Skeletal muscle cell (primary cell): ENCODE data around the gene MDC1.

ENCODE experiments used
- DNase-seq: peaks from one replicate; pipeline ENCODE4 v3.0.0-alpha.2; 2010; ENCODE audit warnings: low read depth
- H3K4me3 ChIP-seq: 2 replicates; pipeline ENCODE4 v1.5.1; 2011; ENCODE audit warnings: low read depth, mild to moderate bottlenecking, control low read depth, low read length, moderate library complexity

MDC1 gene

DNA sequence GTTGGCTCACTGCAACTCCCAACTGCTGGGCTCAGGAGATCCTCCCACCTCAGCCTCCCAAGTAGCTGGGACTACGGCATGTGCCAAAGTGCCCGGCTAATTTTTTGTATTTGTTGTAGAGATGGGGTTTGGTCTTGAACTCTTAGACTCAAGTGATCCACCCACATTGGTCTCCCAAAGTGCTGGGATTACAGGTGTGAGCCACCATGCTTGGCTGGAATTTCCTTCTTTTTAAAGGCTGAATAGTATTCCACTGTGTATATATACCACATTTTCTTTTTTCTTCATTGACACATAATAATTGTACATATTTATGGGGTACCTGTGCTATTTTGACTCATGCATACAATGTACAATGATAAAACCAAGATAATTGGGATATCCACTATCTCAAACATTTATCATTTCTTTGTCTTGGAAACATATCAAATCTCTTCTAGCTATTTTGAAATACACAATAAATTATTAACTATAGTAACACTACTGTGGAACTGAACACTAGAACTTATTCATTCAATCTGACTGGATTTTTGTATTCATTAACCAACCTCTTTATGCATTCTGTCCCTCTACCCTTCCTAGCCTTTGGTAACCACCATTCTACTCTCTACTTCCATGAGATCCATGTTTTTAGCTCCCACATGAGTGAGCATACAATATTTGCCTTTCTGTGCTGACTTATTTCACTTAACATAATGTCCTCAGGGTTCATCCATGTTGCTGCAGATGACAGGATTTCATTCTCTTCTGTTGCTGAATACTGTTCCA lies 7.8 kb downstream of the MDC1 start:
- H3K4me3 ChIP-seq: no peak overlapping the region
- DNase-seq: no peak

DNA sequence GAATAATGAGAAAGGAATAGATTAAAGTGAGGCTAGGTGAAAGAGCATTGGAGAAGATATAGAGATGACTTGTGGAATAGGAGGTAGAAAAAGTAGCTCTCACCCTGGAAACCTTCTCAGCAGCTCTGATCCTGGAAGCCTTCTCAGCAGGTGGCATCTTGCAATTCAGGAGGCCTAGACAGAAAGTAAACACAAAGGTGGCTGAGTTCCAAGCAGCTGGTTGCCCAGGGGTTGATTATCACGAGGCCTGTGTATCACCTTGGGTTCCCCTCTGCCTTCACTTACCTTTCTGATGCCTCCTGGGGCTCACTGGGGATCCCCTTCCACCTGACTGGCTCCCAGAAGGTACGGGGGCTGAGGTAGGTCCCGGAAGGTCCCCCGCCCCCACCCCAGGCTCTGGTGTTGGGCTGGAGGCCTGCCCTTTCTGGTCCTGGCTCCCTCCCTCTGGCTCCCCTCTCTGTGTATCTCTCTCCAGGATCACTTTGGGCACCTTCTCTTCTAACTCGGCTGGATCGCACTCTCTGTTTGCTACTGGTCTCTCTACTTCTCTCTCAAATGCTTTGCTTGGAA lies 9.7 kb downstream of the MDC1 start:
- DNase-seq: no peak
- no peak overlapping the region for H3K4me3 ChIP-seq

DNA sequence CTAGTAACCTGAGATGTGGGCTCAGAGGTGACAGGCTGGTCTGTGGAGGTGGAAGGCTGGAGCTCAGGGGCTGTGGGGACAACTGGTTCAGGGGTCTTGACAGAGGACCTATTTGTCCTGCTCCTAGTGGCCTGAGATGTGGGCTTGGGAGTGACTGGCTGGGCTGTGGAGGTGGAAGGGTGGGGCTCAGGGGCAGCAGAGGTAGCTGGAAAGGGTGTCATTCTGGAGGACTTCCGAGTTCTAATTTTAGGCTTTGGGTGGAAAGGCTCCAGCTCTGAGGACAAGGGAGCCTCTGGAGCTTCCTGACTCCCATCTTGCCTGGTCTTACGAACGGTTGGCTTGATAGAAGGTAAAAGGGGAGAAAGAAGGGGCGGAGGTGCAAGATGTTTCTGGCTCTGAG lies 11.5 kb downstream of the MDC1 start:
- no peak overlapping the region for H3K4me3 ChIP-seq
- no peak for DNase-seq

DNA sequence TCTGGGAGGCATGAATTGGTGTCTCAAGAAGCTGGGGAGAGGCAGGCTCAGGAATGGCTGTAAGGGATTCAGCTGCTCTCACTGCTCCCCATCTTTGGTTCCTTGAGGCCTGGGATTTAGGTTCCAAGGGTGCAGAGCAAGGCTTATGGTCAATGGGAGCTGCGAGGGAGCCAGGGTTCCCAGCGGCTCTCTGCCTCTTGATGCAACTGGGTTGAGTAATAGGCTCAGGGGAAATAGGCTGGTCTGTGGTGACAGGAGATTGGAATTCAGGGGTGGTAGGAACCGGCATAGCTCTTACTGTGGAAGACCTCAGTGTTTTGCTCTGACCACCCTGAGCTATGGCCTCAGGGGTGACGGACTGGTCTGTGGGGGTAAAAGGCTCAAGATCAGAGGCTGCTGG lies 13.3 kb downstream of the MDC1 start:
- no peak for DNase-seq
- H3K4me3 ChIP-seq: no peak overlapping the region

DNA sequence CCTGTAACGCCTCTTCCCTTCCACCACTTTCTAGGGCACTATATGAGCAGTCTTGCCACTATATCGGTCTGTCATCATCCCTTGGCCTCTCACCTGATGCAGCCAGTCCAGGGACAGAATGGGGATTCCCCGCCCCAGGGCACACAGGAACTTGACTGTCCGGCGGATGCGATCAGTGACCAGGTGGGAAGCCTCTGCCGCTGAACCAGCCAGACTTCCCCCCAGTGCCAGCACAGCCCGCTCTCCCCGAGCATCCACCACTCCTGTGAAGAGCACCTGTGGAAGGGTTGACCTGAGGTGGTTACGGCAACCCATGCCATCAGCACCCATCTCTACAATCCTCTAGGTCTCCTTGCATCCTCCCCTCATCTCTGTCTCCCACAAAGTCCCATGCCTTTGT lies 14.1 kb downstream of the MDC1 start:
- DNase-seq: no peak
- no peak overlapping the region for H3K4me3 ChIP-seq

DNA sequence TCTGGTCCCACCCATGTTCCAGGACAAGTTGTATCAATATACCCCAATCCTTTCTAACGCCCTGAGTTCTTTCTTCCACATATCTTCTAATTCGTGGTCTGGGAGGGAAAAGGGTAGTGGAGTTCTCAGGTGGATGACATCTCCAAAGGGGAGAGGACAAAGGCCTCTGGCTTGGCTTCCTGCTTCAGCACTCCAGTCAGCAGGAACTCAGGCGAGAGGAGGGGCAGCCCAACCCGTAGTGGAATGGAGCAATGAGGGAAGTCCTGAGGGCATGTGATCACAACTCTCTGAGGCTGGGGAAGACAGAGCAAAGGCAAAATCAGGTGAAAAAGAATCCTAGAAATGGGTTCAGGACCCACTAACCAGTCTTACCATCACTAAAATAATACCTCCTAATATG lies 16.7 kb downstream of the MDC1 start:
- no peak for DNase-seq

DNA sequence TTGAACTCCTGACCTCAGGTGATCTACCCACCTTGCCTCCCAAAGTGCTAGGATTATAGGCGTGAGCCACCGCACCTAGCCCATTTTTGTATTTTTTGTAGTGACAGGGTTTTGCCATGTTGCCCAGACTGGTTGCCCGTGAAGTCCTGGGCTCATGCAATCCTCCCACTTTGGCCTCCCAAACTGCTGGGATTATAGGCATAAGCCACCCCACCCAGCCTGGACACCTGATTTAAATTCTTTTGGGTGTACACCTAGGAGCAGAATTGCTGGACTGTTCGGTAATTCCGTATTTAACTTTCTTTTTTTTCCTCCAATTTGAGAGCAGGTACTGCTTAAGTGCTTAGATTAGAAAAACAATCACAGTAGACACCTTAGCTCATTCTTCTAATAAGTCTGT lies 20.6 kb downstream of the MDC1 start:
- DNase-seq: no peak
- H3K4me3 ChIP-seq: no peak overlapping the region

More for the DNA sequence above, 16.7 kb downstream of the MDC1 start:
- no peak overlapping the region for H3K4me3 ChIP-seq

DNA sequence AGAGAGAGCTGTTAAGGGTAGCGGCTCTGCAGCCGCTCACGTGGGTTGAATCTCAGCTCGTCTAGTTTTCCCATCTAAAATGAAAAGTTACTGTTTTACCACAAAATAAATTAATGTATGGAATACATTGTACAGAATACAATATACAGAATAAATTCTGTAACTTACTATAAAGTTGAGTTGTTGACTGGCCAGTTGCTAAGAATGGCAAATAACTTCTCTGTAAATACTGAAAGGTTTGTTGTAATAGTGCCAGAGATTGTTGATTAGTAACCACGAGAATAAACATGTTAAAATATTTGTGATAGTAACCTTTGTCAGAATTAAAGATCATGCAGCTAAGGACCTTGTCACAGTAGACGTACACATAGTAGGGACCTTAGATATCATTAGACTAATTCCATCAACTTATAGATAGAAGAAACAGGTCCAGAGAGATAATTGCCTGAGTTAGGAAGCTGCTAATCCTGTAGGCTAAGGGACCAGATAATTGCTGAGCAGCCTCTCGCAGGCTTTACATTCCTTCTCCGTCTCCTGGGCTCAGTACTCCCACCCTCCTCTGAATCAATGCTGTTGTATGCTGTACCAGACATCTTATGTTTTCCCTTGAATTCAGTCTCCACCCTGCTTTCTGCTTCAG lies 25.8 kb downstream of the MDC1 start:
- peak overlapping the region; percentile 78 for H3K4me3 ChIP-seq
- no peak for DNase-seq

DNA sequence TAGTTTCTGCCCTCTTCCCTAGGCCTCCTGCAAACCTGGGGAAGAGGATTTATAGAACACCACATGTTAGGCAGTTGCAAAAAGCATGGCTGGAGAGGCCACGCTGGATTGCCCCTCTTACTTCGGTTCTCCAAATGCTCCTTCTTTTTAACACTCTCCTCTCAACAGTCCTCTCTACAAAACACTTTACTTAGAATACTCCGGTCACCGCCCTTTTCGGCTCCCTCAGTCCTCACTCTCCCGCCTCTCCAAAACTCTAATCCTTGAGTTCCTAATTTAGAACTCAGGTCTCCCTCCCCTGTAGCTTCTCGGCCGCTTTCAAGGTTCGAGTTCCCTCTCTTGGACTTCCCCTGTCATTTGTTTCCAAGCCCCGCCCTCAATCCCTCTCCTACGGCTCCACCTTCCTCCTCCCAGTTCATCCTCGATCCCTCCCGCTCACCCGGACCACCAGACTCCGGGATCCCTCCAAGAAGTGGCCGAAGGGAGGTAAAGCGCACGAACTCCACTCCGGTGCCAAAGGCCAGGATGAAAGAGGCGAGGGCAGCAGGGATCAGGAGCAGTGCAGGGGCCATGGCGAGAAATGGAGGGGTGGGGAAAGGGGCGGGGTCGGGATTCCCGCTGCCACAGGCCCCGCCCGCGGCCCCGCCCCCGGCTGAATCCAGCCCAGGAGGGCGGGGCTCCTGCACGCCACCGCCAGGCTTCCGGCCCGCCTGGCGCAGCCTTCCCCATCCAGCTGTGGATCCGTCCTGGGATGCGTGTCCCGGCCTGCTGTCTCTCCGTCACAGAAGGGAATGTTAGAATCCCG lies 26.5 kb downstream of the MDC1 start, which contains the start of gene NRM:
NRM (minus strand) TSS at position 582 of the 805 bp plus-strand sequence; CDS start at position 572, 10 bp downstream.
- peak; percentile 44 for DNase-seq

DNA sequence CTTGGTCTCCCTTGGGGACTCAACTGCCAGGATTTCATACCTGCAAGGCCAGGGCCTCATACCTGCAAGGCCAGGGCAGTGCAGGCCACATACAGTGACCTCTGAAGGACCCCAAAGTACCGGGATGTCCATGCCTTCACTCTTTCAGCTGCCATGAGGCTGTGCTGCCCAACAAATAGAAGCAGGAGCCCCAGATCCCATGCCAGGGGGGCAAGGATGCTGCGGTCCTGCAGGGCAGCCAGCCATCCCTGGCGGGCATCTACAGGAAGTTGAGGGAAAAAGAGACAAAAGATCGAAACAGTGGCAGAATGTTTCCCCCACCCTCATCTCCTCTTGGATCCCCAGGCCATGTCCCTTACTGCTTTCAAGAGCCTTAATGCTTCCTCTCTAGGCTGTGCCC lies 27.1 kb downstream of the MDC1 start:
- DNase-seq: no peak
- H3K4me3 ChIP-seq: peak overlapping the region; percentile 78

More for the DNA sequence above, 26.5 kb downstream of the MDC1 start, which contains the start of gene NRM:
- peak within 1 kb of the TSS; percentile 78 for H3K4me3 ChIP-seq

DNA sequence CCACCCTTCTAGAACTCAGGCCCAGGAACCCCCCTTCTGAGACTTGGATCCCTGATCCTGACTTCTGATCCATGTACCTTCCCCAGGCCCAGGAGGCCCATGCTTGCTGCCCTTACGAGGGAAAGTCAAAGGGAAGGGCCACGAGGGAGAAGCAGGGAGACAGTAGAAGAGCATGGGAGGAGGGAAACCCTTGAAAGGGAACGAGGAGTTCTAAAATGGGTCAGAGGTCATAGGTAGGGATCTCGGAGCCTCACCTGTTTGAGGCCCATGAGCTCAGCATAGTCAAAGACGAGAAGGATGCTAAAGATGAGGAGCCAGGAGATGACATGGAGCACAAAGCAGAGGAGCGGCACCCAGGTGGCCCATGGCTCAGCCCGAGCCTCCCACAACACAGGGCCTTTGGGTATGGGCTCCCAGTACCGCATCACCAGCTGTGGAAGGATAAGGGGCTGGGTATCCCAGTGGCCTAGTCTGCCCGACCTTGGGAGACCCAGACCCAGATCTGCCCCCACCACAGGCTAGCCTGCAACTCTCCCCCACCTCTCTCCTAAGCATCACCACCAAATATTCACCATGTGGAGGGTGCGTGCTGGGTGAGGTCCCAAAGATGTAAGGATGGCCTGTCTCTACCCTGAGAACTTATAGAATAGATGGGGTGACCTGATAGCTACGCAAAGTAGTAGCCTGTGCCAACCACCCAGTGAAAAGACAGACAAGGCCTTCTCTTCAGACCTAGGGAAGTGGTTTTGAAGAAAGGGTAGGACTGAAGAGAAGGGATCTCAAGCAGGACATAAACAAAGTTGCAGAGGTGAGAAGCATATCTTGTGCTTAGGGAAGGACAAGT lies 27.8 kb downstream of the MDC1 start:
- no peak overlapping the region for H3K4me3 ChIP-seq
- DNase-seq: no peak

DNA sequence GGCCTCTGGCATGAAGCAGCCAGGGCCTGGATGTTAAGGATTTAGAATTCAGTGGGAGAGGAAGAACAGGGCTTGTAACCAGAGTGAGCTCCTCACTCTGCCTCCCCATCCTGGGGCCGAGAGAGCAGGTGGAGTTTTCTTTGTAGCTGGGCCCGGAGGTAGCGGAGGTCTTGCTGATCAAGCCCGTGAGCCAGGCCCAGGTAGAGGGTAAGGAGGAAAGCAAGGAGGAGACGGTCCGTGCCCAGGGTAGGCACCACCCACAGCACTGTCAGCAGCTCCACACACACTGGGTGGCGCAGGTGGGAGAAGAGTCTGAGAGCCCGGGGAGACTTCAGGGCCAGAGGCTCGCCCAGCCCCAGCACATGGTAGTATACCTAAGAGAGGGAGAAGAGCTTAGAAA lies 28.5 kb downstream of the MDC1 start:
- peak overlapping the region; percentile 90 for H3K4me3 ChIP-seq
- no peak for DNase-seq

DNA sequence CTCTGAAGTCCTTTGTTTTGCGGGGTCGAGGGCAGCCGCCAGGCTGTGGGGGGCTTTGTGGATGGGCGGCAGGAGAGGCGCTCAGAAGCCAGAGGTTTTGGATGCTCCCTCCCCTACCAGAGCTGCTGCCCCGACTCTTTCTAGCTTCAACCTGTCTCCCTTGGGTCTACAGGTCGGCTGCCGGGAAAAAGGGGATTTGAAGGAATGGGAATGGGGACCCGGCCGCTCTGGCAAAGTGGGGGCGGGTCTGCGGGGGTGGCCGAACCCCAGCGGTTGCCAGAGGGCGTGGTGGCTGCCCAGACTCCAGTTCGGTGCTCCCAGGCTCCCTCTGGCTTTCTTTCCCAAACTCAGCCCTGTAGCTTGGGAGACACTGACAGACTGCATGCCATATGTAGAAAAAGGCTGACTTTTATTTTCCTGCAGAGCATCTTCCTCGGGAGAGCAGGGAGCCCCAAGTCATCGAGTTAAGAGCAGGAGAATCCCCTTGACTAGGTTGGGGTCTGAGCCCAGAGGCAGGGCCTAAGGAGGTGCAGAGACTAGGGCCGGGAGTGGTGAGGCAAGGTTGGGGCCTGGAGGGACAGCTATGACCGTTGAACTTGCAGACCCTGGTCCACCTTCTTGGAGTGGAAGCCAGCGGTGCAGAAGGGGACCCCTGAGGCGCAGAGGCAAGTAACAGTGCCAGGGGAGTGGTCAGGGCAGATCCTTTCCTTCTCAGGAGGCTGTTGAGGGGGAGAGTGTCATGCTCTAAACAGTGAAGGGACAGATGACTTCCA lies 29.2 kb downstream of the MDC1 start:
- no peak for DNase-seq
- peak overlapping the region; percentile 90 for H3K4me3 ChIP-seq

DNA sequence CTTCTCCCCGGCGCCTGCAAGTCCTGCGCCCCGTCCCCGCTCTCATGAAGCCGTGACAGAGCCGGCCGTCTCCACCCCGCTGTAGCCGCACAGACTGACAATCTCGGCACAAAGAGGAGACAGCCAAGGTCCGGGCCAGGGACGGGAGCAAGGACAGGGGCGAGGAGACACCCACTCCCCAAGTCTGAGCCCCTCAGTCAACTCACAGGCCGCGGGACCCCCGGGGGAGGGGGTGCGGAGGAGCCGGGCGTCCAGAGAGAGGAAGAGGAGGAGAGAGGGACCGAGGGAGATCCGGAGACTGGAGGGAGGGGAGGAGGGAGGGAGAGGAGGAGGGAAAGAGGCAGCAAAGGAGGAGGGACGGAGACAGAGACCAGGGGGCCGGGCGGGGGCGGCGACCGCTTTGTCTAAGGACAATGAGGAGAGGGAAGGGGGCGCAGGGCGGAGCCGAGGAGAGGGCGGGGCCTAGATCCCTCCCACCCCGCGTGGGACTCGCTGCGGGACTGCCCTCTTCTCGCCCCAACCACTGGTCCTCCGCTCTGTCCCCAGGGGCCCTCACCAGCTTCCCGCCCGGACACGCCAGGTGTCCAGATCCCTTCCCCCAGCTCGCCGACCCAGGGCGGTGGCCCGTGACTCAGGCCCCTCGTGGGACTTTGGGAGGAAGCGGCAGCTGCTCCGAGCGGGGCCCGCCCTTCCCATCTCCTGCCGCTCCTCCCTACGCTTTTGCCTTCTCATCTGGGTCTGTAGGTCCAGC lies 30.0 kb downstream of the MDC1 start:
- H3K4me3 ChIP-seq: peak overlapping the region; percentile 90
- peak; percentile 94 for DNase-seq

DNA sequence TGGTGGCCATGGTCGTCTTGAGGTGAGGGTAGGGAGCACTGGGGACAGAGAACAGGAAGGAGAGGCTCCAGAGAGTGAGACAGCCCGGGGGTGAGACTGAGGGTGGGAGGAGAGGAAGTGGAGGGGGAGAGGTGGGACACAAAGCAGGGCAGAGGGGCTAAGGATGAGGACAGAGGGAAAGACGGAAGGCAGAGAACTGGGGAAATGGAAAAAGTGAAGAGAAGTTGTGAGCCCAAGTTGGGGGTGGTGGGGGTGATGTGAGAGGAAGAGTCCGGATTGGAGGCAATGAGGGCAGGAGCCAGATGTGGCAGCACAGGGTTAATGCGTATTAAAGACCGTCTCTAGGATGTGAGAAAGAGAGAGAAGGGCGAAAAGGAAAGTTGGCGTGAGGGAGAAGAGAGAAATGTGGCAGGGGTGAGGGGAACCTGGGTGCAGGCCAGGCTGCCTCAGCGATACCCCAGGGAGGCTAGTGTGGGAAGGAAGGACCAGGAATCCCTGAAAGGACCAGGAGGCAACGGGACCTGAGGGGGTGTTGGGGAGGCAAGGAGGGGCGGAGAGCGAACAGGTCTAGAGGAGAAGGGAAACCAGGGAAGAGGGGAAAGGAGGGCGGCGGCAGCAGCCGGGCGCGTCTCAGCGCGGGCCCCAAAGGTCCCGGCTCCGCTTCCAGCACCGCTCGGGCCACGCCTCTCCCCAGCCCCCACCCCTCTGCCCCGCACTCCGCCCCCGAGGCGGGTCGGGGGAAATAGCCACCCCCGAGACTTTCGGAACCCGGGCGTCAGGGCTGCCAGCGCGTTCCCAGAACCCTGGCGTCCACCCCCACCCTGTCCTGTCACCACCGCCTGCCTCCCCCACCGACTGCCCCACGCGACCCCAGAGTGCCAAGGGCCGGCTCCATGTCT lies 30.8 kb downstream of the MDC1 start, which contains the start of gene PPP1R18:
PPP1R18 (minus strand) TSS at position 637 of the 899 bp plus-strand sequence; CDS start at position 10, 627 bp downstream.
- DNase-seq: no peak
- peak within 1 kb of the TSS; percentile 90 for H3K4me3 ChIP-seq

DNA sequence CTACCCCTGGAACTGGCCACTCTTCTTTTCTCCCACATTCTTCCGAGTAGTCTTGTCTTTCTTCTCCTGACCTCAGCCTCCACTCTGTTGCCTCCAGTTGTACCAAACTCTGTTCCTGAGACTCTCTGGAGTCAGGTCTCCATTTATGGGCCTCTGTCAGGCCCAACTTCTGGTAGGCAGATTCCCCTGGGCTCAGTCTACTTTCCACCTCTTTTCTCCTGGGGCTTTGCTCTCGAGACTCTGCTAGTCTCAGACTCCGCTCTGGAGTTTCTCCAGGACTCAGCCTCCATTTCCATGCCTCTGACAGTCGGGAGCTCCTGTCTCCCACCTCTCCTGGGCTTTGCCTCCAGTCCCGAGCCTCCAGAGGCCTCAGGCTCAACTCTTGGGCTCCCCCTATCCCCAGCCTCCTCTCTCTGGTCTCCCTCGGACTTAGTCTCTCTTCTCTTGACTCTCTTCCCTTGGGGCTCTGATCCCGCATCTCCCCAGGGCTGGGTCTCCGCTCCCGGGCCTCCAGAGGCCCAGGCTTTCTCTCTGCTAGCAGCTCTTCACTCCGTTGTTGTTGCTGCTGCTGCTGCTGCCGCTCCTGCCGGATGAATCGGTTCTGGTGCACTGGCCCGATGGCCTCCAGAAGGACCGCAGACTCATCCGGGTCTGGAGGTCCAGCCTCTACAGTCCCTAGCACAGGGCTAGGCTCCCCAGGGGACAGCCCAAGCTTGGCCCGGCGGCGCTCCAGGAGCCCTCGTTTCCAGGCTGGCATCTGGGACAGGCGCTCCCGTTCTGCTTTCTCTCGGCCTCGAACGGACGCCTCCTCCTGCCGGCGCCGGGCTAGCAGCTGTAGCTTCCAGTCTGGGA lies 31.7 kb downstream of the MDC1 start:
- DNase-seq: no peak

More for the DNA sequence above, 31.7 kb downstream of the MDC1 start:
- peak overlapping the region; percentile 90 for H3K4me3 ChIP-seq
